Measurements from ENCODE around the gene NOXA1.

NOXA1 gene

GRCh38 chr9:137476856-137477255, 53.7 kb downstream of the NOXA1 start:
- TF ChIP-seq CTCF (IDR thresholded peaks at IDR 0.05; ENCODE audit: insufficient read depth, missing control alignments) = no peak
- FAIRE-seq = no peak
- DNase-seq (ENCODE audit: insufficient read length, low spot score) = no peak

GRCh38 chr9:137477778-137478612, 54.8 kb downstream of the NOXA1 start:
- DNase-seq (ENCODE audit: insufficient read length, low spot score) (no peak), FAIRE-seq (no peak)
- TF ChIP-seq CTCF (IDR thresholded peaks at IDR 0.05; ENCODE audit: insufficient read depth, missing control alignments) = no peak

GRCh38 chr9:137478613-137478961, 55.4 kb downstream of the NOXA1 start:
- DNase-seq (ENCODE audit: insufficient read length, low spot score) (no peak), FAIRE-seq (no peak)
- TF ChIP-seq CTCF (IDR thresholded peaks at IDR 0.05; ENCODE audit: insufficient read depth, missing control alignments) = no peak

- no peak for TF ChIP-seq CTCF (IDR thresholded peaks at IDR 0.05; ENCODE audit: insufficient read depth, missing control alignments)
- DNase-seq (ENCODE audit: insufficient read length, low spot score) = no peak
- FAIRE-seq = no peak
These were observed 56.0 kb downstream of the NOXA1 start for GRCh38 chr9:137478962-137479861.

- FAIRE-seq (no peak), DNase-seq (ENCODE audit: insufficient read length, low spot score) (no peak)
- no peak for TF ChIP-seq CTCF (IDR thresholded peaks at IDR 0.05; ENCODE audit: insufficient read depth, missing control alignments)
These were observed 56.9 kb downstream of the NOXA1 start for GRCh38 chr9:137479892-137480685.

GRCh38 chr9:137480686-137481683, 57.8 kb downstream of the NOXA1 start:
- DNase-seq (ENCODE audit: insufficient read length, low spot score) (no peak), FAIRE-seq (no peak)
- no peak for TF ChIP-seq CTCF (IDR thresholded peaks at IDR 0.05; ENCODE audit: insufficient read depth, missing control alignments)

Data from D721Med (cell line).